Loucy (cell line): ENCODE measurements around the gene BPI.

Experiments used
- EZH2phosphoT487 ChIP-seq: fragments of 200-600 bp; IDR thresholded peaks from 2 replicates; pipeline ENCODE4 v1.6.1; 2018; ENCODE audit warnings: antibody characterized with exemption, mild to moderate bottlenecking, moderate library complexity, borderline replicate concordance
- TF ChIP-seq, protein P1 (sequence below): fragments of 200-600 bp; sonication (generic); conservative IDR thresholded peaks from 2 replicates; pipeline ENCODE4 v1.5.1; 2014; ENCODE audit warnings: mild to moderate bottlenecking, antibody characterized with exemption, low read length

DNA sequence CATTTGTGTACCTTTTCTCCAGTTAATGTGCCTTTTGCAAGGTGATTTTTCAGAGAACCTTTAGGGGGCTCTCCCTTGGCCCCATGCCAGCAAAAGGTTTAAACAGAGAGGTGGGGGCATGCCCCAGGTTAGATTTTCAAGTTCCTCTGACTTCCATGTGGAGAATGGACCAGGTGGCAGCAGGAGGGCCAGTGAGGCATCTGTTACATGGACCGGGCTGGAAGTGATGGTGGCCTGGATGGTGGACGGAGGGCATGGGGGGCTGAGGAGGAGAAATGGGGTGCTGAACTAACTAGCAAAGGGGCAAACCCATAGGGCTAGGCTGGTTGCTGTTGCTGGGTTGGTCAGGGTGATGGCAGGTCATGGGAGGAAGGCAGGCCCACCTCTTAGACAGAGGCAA, 20.7 kb upstream of the BPI start:
- TF ChIP-seq, protein P1, sequence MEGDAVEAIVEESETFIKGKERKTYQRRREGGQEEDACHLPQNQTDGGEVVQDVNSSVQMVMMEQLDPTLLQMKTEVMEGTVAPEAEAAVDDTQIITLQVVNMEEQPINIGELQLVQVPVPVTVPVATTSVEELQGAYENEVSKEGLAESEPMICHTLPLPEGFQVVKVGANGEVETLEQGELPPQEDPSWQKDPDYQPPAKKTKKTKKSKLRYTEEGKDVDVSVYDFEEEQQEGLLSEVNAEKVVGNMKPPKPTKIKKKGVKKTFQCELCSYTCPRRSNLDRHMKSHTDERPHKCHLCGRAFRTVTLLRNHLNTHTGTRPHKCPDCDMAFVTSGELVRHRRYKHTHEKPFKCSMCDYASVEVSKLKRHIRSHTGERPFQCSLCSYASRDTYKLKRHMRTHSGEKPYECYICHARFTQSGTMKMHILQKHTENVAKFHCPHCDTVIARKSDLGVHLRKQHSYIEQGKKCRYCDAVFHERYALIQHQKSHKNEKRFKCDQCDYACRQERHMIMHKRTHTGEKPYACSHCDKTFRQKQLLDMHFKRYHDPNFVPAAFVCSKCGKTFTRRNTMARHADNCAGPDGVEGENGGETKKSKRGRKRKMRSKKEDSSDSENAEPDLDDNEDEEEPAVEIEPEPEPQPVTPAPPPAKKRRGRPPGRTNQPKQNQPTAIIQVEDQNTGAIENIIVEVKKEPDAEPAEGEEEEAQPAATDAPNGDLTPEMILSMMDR = no peak
- no peak for TF ChIP-seq EZH2phosphoT487
